ENCODE results near the gene PTBP2. TPM values are rescaled to one million over a fixed set of nuclear protein-coding genes. Genes with fewer than 3 reads are reported as not detected.
"Not testable (repeated sequence)": the region's sequence is repeated elsewhere in the genome, so short reads cannot be mapped to it uniquely, and the experiment has no call there.

PTBP2 gene
- total RNA-seq, 1 donor from 2014 or later, result 95.9 TPM

- DNase-seq (ENCODE audit: low spot score in 2 of 2), result no peak
- H3K4me3 ChIP-seq, result no peak overlapping the region
- H3K27me3 ChIP-seq, result no peaks in the 10 kb centered on the region
- TF ChIP-seq CTCF (IDR thresholded peaks at IDR 0.05), result no peak
- intact Hi-C loops (cut with DNase I), result loop anchor here (2.0 kb wide), 1 partner anchor 63 kb away; no protein-coding TSS in a partner anchor
- no peak overlapping the region for H3K27ac ChIP-seq
- H3K36me3 ChIP-seq, result peaks cover 23 to 28% of the 10 kb centered on the region in 2 donors
- no peaks in the 10 kb centered on the region for H3K9me3 ChIP-seq
- no peaks in the 10 kb centered on the region for H3K4me1 ChIP-seq
Observed at GRCh38 chr1:96749618-96750017, 28.0 kb downstream of the PTBP2 start.

- Histone ChIP-seq H3K36me3 (peaks cover 31 to 33% of the 10 kb centered on the region in 2 donors), H3K4me1 (no peaks in the 10 kb centered on the region), H3K27ac (no peak overlapping the region), H3K27me3 (no peaks in the 10 kb centered on the region), H3K9me3 (no peaks in the 10 kb centered on the region), H3K4me3 (no peak overlapping the region)
- DNase-seq (ENCODE audit: low spot score in 2 of 2), result no peak
- no peak for TF ChIP-seq CTCF (IDR thresholded peaks at IDR 0.05)
- intact Hi-C loops (cut with DNase I), result no loop called here
Observed at GRCh38 chr1:96752394-96752793, 30.8 kb downstream of the PTBP2 start.

- peak in 1 of 3 experiments; percentile 15 for TF ChIP-seq CTCF (IDR thresholded peaks at IDR 0.05)
- H3K27ac ChIP-seq, result no peak overlapping the region
- no peak for DNase-seq (ENCODE audit: low spot score in 2 of 2)
- intact Hi-C loops (cut with DNase I), result no loop called here
- no peaks in the 10 kb centered on the region for H3K27me3 ChIP-seq
- H3K36me3 ChIP-seq, result peaks cover 31% of the 10 kb centered on the region in 2 donors
- no peaks in the 10 kb centered on the region for H3K9me3 ChIP-seq
- no peaks in the 10 kb centered on the region for H3K4me1 ChIP-seq
- H3K4me3 ChIP-seq, result no peak overlapping the region
Observed at GRCh38 chr1:96756789-96757188, 35.2 kb downstream of the PTBP2 start.

GRCh38 chr1:96762586-96762985 is 41.0 kb downstream of the PTBP2 start:
- H3K36me3 ChIP-seq; H3K27ac ChIP-seq; DNase-seq (ENCODE audit: low spot score in 2 of 2); H3K9me3 ChIP-seq; H3K4me3 ChIP-seq; intact Hi-C loops (cut with DNase I); H3K4me1 ChIP-seq; H3K27me3 ChIP-seq: not testable (repeated sequence)

GRCh38 chr1:96763514-96763913 is 41.9 kb downstream of the PTBP2 start:
- no peak overlapping the region for H3K4me3 ChIP-seq
- no peak for DNase-seq (ENCODE audit: low spot score in 2 of 2)
- H3K27me3 ChIP-seq, result no peaks in the 10 kb centered on the region
- TF ChIP-seq CTCF (IDR thresholded peaks at IDR 0.05), result no peak
- intact Hi-C loops (cut with DNase I), result no loop called here
- H3K27ac ChIP-seq, result no peak overlapping the region
- H3K9me3 ChIP-seq, result no peaks in the 10 kb centered on the region
- H3K4me1 ChIP-seq, result no peaks in the 10 kb centered on the region
- H3K36me3 ChIP-seq, result no peaks in the 10 kb centered on the region

- DNase-seq (ENCODE audit: low spot score in 2 of 2), result no peak
- H3K4me1 ChIP-seq, result no peaks in the 10 kb centered on the region
- no peak overlapping the region for H3K27ac ChIP-seq
- intact Hi-C loops (cut with DNase I), result no loop called here
- no peak overlapping the region for H3K4me3 ChIP-seq
- H3K27me3 ChIP-seq, result no peaks in the 10 kb centered on the region
- no peaks in the 10 kb centered on the region for H3K36me3 ChIP-seq
- TF ChIP-seq CTCF (IDR thresholded peaks at IDR 0.05), result no peak
- H3K9me3 ChIP-seq, result no peaks in the 10 kb centered on the region
Observed at GRCh38 chr1:96764469-96764868, 42.9 kb downstream of the PTBP2 start.
